ENCODE measurements around the gene SLC25A10.
A peak's percentile ranks its signal among the peaks of the same experiment; 100 is the strongest.

SLC25A10 gene

GRCh38 chr17:81711814-81712467 lies at the start of gene SLC25A10:
SLC25A10 (plus strand) TSS chr17:81712284; CDS start chr17:81712427, 143 bp downstream.
- peak; percentile 70 for DNase-seq (ENCODE audit: low read depth)

GRCh38 chr17:81664051-81664470 lies 48.0 kb upstream of the SLC25A10 start:
- no peak for DNase-seq (ENCODE audit: low read depth)

GRCh38 chr17:81665205-81666091 lies 46.6 kb upstream of the SLC25A10 start:
- DNase-seq (ENCODE audit: low read depth) = peak; percentile 21

GRCh38 chr17:81666092-81666341 lies 46.1 kb upstream of the SLC25A10 start:
- DNase-seq (ENCODE audit: low read depth) = no peak

- peak; percentile 95 for DNase-seq (ENCODE audit: low read depth)
Measured at GRCh38 chr17:81666342-81667191, 45.5 kb upstream of the SLC25A10 start, which contains the start of the genes CCDC137 and OXLD1. CCDC137 (plus strand) TSS chr17:81666737; CDS start chr17:81666767, 30 bp downstream. OXLD1 (minus strand) TSS chr17:81666605; CDS start chr17:81666577, 28 bp downstream.

GRCh38 chr17:81667754-81668153 lies 44.3 kb upstream of the SLC25A10 start:
- DNase-seq (ENCODE audit: low read depth) = no peak

GRCh38 chr17:81672504-81672903 lies 39.6 kb upstream of the SLC25A10 start:
- no peak for DNase-seq (ENCODE audit: low read depth)

- no peak for DNase-seq (ENCODE audit: low read depth)
Measured at GRCh38 chr17:81672954-81673353, 39.1 kb upstream of the SLC25A10 start.

- DNase-seq (ENCODE audit: low read depth) = no peak
Measured at GRCh38 chr17:81673561-81674258, 38.4 kb upstream of the SLC25A10 start.

GRCh38 chr17:81675515-81676221 lies 36.4 kb upstream of the SLC25A10 start:
- peak; percentile 32 for DNase-seq (ENCODE audit: low read depth)

GRCh38 chr17:81676906-81677305 lies 35.2 kb upstream of the SLC25A10 start:
- DNase-seq (ENCODE audit: low read depth) = no peak

GRCh38 chr17:81680150-81680549 lies 31.9 kb upstream of the SLC25A10 start:
- no peak for DNase-seq (ENCODE audit: low read depth)

- DNase-seq (ENCODE audit: low read depth) = no peak
Measured at GRCh38 chr17:81681672-81682071, 30.4 kb upstream of the SLC25A10 start.

GRCh38 chr17:81682565-81683207 lies 29.4 kb upstream of the SLC25A10 start:
- DNase-seq (ENCODE audit: low read depth) = no peak

GRCh38 chr17:81683208-81683583 lies 28.9 kb upstream of the SLC25A10 start:
- DNase-seq (ENCODE audit: low read depth) = no peak

GRCh38 chr17:81683584-81684441 lies 28.3 kb upstream of the SLC25A10 start, which contains the start of the genes ARL16 and HGS:
ARL16 (minus strand) TSS chr17:81683797; CDS start chr17:81683753, 44 bp downstream.
HGS (plus strand) TSS chr17:81684011; CDS start chr17:81684067, 56 bp downstream.
- DNase-seq (ENCODE audit: low read depth) = peak; percentile 99

GRCh38 chr17:81684442-81684911 lies 27.6 kb upstream of the SLC25A10 start:
- no peak for DNase-seq (ENCODE audit: low read depth)

GRCh38 chr17:81685108-81685507 lies 27.0 kb upstream of the SLC25A10 start:
- DNase-seq (ENCODE audit: low read depth) = peak; percentile 68

- DNase-seq (ENCODE audit: low read depth) = no peak
Measured at GRCh38 chr17:81686614-81687013, 25.5 kb upstream of the SLC25A10 start.
